ENCODE results near the gene ASCC3.

- no peak for TF ChIP-seq CTCF (IDR thresholded peaks at IDR 0.05; ENCODE audit: extremely low read depth in 1 of 2, insufficient read depth in 1 of 2, low read depth in 1 of 2, low read length in 2 of 2)
- TF ChIP-seq EZH2 (IDR thresholded peaks at IDR 0.05; ENCODE audit: borderline replicate concordance, low read depth, low read length, severe bottlenecking), result no peak
- TF ChIP-seq POLR2A (IDR thresholded peaks at IDR 0.05; ENCODE audit: low read depth, low read length), result no peak
- TF ChIP-seq, protein P1, sequence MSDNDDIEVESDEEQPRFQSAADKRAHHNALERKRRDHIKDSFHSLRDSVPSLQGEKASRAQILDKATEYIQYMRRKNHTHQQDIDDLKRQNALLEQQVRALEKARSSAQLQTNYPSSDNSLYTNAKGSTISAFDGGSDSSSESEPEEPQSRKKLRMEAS (IDR thresholded peaks at IDR 0.05; ENCODE audit: insufficient read depth, insufficient read length), result no peak
- no peak for TF ChIP-seq POLR2AphosphoS5 (IDR thresholded peaks at IDR 0.05; ENCODE audit: insufficient read depth, low read depth, low read length)
- no peak for TF ChIP-seq GATA2 (IDR thresholded peaks at IDR 0.05; ENCODE audit: insufficient read depth, insufficient read length, low read depth, low read length)
These were observed 34.9 kb downstream of the ASCC3 start for GRCh38 chr6:100846276-100846675.
